ENCODE data around the gene MGMT. TPM values are rescaled to one million over a fixed set of nuclear protein-coding genes. Genes with fewer than 3 reads are reported as not detected.

The MGMT gene
- total and polyA plus RNA-seq, 2 of the 4 experiments (the other 2 are of a cell fraction) = 11.5 to 17.8 TPM

- no peak overlapping the region for H2BK15ac ChIP-seq (ENCODE audit: low read depth, low read length)
- H3K36me3 ChIP-seq (ENCODE audit: control insufficient read depth, insufficient read depth, low read length) = no peaks in the 10 kb centered on the region; the same call in 1 of the 2 replicates
- H3K4me1 ChIP-seq (ENCODE audit: control insufficient read depth, insufficient read depth, low read length) = no peaks in the 10 kb centered on the region
- no peak overlapping the region for H3K4ac ChIP-seq (ENCODE audit: low read depth, low read length)
- H3K9me1 ChIP-seq (ENCODE audit: insufficient read depth, low read length) = 0 out of 2 replicates have a peak, but pooled peaks cover 5% of the 10 kb centered on the region
- no peak overlapping the region for H3K23ac ChIP-seq (ENCODE audit: low read depth, low read length)
- H3K4me2 ChIP-seq (ENCODE audit: low read depth, low read length) = no peak overlapping the region
- H2BK20ac ChIP-seq (ENCODE audit: low read depth, low read length) = no peak overlapping the region
- H2BK120ac ChIP-seq (ENCODE audit: low read depth, low read length) = no peak overlapping the region
- dilution Hi-C loops (cut with HindIII; ENCODE audit: low sequenced_read_pairs, unreplicated experiment) = no loop called here
- ChIA-PET CTCF (no interaction called here), POLR2A (ENCODE audit: unreplicated experiment) (no interaction called here)
- H3K79me1 ChIP-seq (ENCODE audit: low read depth in 1 of 2, low read length in 2 of 2) = no peaks in the 10 kb centered on the region
- H4K5ac ChIP-seq (ENCODE audit: low read depth, low read length) = no peak overlapping the region
- H3K9ac ChIP-seq (ENCODE audit: low read depth, low read length) = no peak overlapping the region
- no peak overlapping the region for H3K56ac ChIP-seq (ENCODE audit: extremely low read depth, insufficient read depth, low read length)
- in situ Hi-C loops (cut with MboI; ENCODE audit: low sequenced_read_pairs) = no loop called here
- intact Hi-C loops (cut with micrococcal nuclease) = no loop called here
- no peak overlapping the region for H2AFZ ChIP-seq (replicated peaks; ENCODE audit: low read length, poor library complexity)
- H4K8ac ChIP-seq (ENCODE audit: low read depth in 2 of 2, low read length in 2 of 2) = no peak overlapping the region
- H3K4me3 ChIP-seq (ENCODE audit: insufficient read depth, low read depth, low read length) = no peak overlapping the region
- ATAC-seq (ENCODE audit: low read depth) (no peak), DNase-seq (no peak)
- H3K27ac ChIP-seq (ENCODE audit: insufficient read depth, low read length) = no peak overlapping the region
- no peak overlapping the region for H4K91ac ChIP-seq (ENCODE audit: insufficient read depth, low read depth, low read length)
- H3K14ac ChIP-seq (replicated peaks; ENCODE audit: low read depth, low read length) = no peak overlapping the region
- TF ChIP-seq ELK1 (IDR thresholded peaks at IDR 0.05; ENCODE audit: borderline replicate concordance, low read depth, low read length) = no peak
- TF ChIP-seq CTCF (conservative IDR thresholded peaks at IDR 0.05; ENCODE audit: low read depth, low read length) = no peak
- TF ChIP-seq MAZ (IDR thresholded peaks at IDR 0.05; ENCODE audit: borderline replicate concordance, low read depth, low read length) = no peak
- no peak for TF ChIP-seq BHLHE40 (IDR thresholded peaks at IDR 0.05; ENCODE audit: low read depth, low read length)
- no peak for TF ChIP-seq RFX5 (IDR thresholded peaks at IDR 0.05; ENCODE audit: low read depth, low read length)
- no peak for TF ChIP-seq MAFK (IDR thresholded peaks at IDR 0.05; ENCODE audit: low read depth, low read length)
- TF ChIP-seq, protein P1, sequence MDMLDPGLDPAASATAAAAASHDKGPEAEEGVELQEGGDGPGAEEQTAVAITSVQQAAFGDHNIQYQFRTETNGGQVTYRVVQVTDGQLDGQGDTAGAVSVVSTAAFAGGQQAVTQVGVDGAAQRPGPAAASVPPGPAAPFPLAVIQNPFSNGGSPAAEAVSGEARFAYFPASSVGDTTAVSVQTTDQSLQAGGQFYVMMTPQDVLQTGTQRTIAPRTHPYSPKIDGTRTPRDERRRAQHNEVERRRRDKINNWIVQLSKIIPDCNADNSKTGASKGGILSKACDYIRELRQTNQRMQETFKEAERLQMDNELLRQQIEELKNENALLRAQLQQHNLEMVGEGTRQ (IDR thresholded peaks at IDR 0.05; ENCODE audit: low read depth, low read length) = no peak
- no peak for TF ChIP-seq MXI1 (IDR thresholded peaks at IDR 0.05; ENCODE audit: borderline replicate concordance, low read depth, low read length)
- TF ChIP-seq CHD1 (IDR thresholded peaks at IDR 0.05; ENCODE audit: low read depth, low read length) = no peak
- TF ChIP-seq POLR2A (IDR thresholded peaks at IDR 0.05; ENCODE audit: low read depth, low read length) = no peak
- no peak for TF ChIP-seq RAD21 (IDR thresholded peaks at IDR 0.05; ENCODE audit: low read length)
- TF ChIP-seq RCOR1 (IDR thresholded peaks at IDR 0.05; ENCODE audit: insufficient replicate concordance, low read length) = no peak
- TF ChIP-seq SMC3 (IDR thresholded peaks at IDR 0.05; ENCODE audit: low read depth, low read length) = no peak
- no peak overlapping the region for H2BK5ac ChIP-seq (ENCODE audit: low read depth, low read length, poor library complexity, severe bottlenecking)
- WGBS, 2 experiments (ENCODE audit: extremely low coverage in 2 of 2, insufficient read length in 1 of 2) = 90% methylated on average over 3 of the region's 14 CpGs; no CpG with 5 or more reads in 1 of the 2 experiments
- BruUV-seq (replicated peaks) = no TSS peak
- H3K27me3 ChIP-seq (ENCODE audit: control insufficient read depth, insufficient read depth, low read length) = no peaks in the 10 kb centered on the region
- H2AK9ac ChIP-seq (replicated peaks; ENCODE audit: low read depth, low read length, poor library complexity) = no peak overlapping the region
- H3K18ac ChIP-seq (ENCODE audit: low read depth, low read length) = no peak overlapping the region
- H4K20me1 ChIP-seq (ENCODE audit: insufficient read depth, low read length) = no peaks in the 10 kb centered on the region; the same call in 1 of the 2 replicates
- H3K9me3 ChIP-seq (ENCODE audit: control insufficient read depth, insufficient read depth, low read length) = 0 out of 2 replicates have a peak, but pooled peaks cover 2% of the 10 kb centered on the region
- no peak overlapping the region for H2AK5ac ChIP-seq (ENCODE audit: low read depth, low read length)
Measured at GRCh38 chr10:129552119-129552518, 85.1 kb downstream of the MGMT start.

Data from IMR-90 (cell line).